PC-3 (cell line): Measurements from ENCODE around the gene SLC47A2. TPM values are rescaled to one million over a fixed set of nuclear protein-coding genes. Genes with fewer than 3 reads are reported as not detected.
A peak's percentile ranks its signal among the peaks of the same experiment; 100 is the strongest.

ENCODE experiments used
- ATAC-seq: fragments of 200-7000 bp; cut with Tn5 transposase; 2 replicates; pipeline ENCODE4 v1.9.1; 2020; ENCODE audit warnings: mild to moderate bottlenecking, moderate library complexity
- BruUV-seq: library from RNA; stranded (reverse); fragments of 400-500 nt; replicated peaks from 2 replicates; lab custom pipeline; 2021; lab: Mats Ljungman, UMichigan
- CTCF ChIA-PET: fragments of 300-600 bp; sonication (Branson Sonifier 250); formaldehyde crosslinking; loops from one replicate; lab custom pipeline; 2022; ENCODE audit warnings: antibody characterized with exemption; lab: Charles Lee
- POLR2A ChIA-PET: fragments of 300-600 bp; sonication (Branson Sonifier 250); formaldehyde crosslinking; loops from one replicate; lab custom pipeline; 2022; ENCODE audit warnings: antibody characterized with exemption; ENCODE audit not compliant: unreplicated experiment; lab: Charles Lee
- DNase-seq: peaks from one replicate; pipeline ENCODE4 v3.0.0-alpha.2; 2015
- H2AFZ ChIP-seq: fragments of 300-600 bp; sonication (generic); 2 replicates; pipeline ENCODE4 v1.6.0; 2016; ENCODE audit warnings: antibody characterized with exemption, low read length
- H3F3A ChIP-seq: fragments of 300-600 bp; sonication (generic); one replicate; pipeline ENCODE4 v1.6.0; 2017; ENCODE audit warnings: antibody characterized with exemption, low read length, control low read depth, mild to moderate bottlenecking; ENCODE audit not compliant: unreplicated experiment
- H3K27ac ChIP-seq: fragments of 300-600 bp; sonication (generic); 2 replicates; pipeline ENCODE4 v1.5.1; 2016; ENCODE audit warnings: mild to moderate bottlenecking, low read length
- H3K27me3 ChIP-seq: fragments of 300-600 bp; sonication (generic); 2 replicates; pipeline ENCODE4 v1.6.1; 2016; ENCODE audit warnings: low read length, mixed read lengths
- H3K36me3 ChIP-seq: fragments of 300-600 bp; sonication (generic); 2 replicates; pipeline ENCODE4 v1.6.1; 2016; ENCODE audit warnings: low read depth, mixed run types, low read length, mixed read lengths
- H3K4me1 ChIP-seq: fragments of 300-600 bp; sonication (generic); 2 replicates; pipeline ENCODE4 v1.5.1; 2016; ENCODE audit warnings: low read length; ENCODE audit not compliant: insufficient read depth
- H3K4me2 ChIP-seq: fragments of 300-600 bp; sonication (generic); 2 replicates; pipeline ENCODE4 v1.6.0; 2016; ENCODE audit warnings: low read length
- H3K4me3 ChIP-seq: fragments of 300-600 bp; sonication (generic); 2 replicates; pipeline ENCODE4 v1.5.1; 2016; ENCODE audit warnings: mild to moderate bottlenecking, low read length, mixed read lengths
- H3K79me2 ChIP-seq: fragments of 300-600 bp; sonication (generic); 2 replicates; pipeline ENCODE4 v1.6.1; 2017; ENCODE audit warnings: low read length, mixed read lengths
- H3K9ac ChIP-seq: fragments of 300-600 bp; sonication (generic); 2 replicates; pipeline ENCODE4 v1.6.0; 2016; ENCODE audit warnings: mild to moderate bottlenecking, low read length
- H3K9me2 ChIP-seq: fragments of 300-600 bp; sonication (generic); replicated peaks from 2 replicates; pipeline ENCODE4 v1.6.1; 2016; ENCODE audit warnings: mixed run types, low read length, mixed read lengths
- H3K9me3 ChIP-seq: fragments of 300-600 bp; sonication (generic); 2 replicates; pipeline ENCODE4 v1.6.1; 2016; ENCODE audit warnings: low read length, mixed read lengths
- H4K20me1 ChIP-seq: fragments of 300-600 bp; sonication (generic); 2 replicates; pipeline ENCODE4 v1.6.1; 2016; ENCODE audit warnings: low read length, mixed read lengths
- EZH2 ChIP-seq: fragments of 300-600 bp; sonication (generic); IDR thresholded peaks from one replicate; pipeline ENCODE4 v1.6.1; 2017; ENCODE audit warnings: antibody characterized with exemption, mild to moderate bottlenecking, low read length; ENCODE audit not compliant: unreplicated experiment
- EZH2phosphoT487 ChIP-seq: fragments of 300-600 bp; sonication (generic); IDR thresholded peaks from 2 replicates; pipeline ENCODE4 v1.6.1; 2018; ENCODE audit warnings: mild to moderate bottlenecking, antibody characterized with exemption, low read length, borderline replicate concordance
- intact Hi-C: fragments of 100-400 bp; cut with micrococcal nuclease; formaldehyde crosslinking; loops from 2 replicates; pipeline ENCODE4 v1.9.0; 2023
- total RNA-seq: library from RNA; depleted of rRNA; stranded (reverse); fragments of >200 nt; gene quantifications from 2 replicates; pipeline ENCODE4 v1.2.3, GENCODE V29; 2014
- TF ChIP-seq, protein P1 (sequence below): fragments of 300-600 bp; sonication (generic); conservative IDR thresholded peaks from 2 replicates; pipeline ENCODE4 v1.5.1; 2017; ENCODE audit warnings: antibody characterized with exemption, low read depth, mild to moderate bottlenecking, low read length

The SLC47A2 gene
- total RNA-seq, 1 experiment from 2014 or later, result not detected

DNA sequence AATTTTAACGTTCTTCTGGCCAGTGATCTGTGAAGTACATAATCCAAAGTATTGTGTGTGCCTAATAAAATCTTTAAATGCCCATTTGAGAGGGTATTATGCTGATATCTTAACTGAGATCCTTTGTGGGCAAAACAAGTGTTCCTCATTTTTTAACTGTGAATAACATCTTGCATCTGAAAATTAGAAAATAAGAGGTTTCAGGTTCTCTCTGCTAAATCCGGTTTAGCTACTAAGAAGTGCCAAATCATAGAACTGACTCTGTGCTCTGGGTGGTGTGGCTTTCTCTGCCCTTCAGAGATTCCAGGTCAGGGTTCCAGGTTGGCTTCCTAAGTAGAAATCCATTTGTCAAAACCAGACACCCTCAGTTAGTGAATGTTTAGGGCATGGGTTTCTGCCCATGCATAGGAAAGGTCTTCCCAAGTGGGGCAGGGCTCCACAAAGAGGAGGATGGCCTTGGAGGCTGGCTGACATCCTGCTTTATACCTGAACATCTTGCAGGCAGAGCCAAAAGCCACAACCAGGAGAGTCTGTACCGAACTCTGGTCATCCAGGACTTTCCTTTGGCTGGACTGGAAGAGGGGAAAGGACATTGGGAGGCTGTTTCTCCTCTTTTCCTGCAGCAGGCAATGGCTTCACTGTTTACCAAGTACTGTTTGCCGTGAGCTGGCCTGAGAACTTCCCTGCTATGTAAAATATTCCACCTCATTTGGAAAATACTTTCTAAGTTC is 59.4 kb downstream of the SLC47A2 start:
- no peak overlapping the region for H3K9ac ChIP-seq
- ChIA-PET CTCF (no interaction called here), POLR2A (no interaction called here)
- 0 out of 2 replicates have a peak overlapping the region, but pooled peaks have one; percentile 1 for H3K27ac ChIP-seq
- no peaks in the 10 kb centered on the region for H3K9me2 ChIP-seq
- peak overlapping the region; percentile 9; the same call in 1 of the 2 replicates for H3K4me2 ChIP-seq
- no peak overlapping the region for H3K4me3 ChIP-seq
- BruUV-seq, result no TSS peak
- H3K27me3 ChIP-seq, result no peaks in the 10 kb centered on the region
- H3K36me3 ChIP-seq, result peaks cover 60% of the 10 kb centered on the region
- no peak overlapping the region for H2AFZ ChIP-seq
- H3K9me3 ChIP-seq, result no peaks in the 10 kb centered on the region
- peaks cover 46% of the 10 kb centered on the region for H3K4me1 ChIP-seq
- intact Hi-C loops, result no loop called here
- no peak for ATAC-seq
- H3F3A ChIP-seq, result no peaks in the 10 kb centered on the region
- H3K79me2 ChIP-seq, result peaks cover 56% of the 10 kb centered on the region
- 0 out of 2 replicates have a peak, but pooled peaks cover 4% of the 10 kb centered on the region for H4K20me1 ChIP-seq
- DNase-seq, result no peak
- no peak for TF ChIP-seq EZH2phosphoT487
- TF ChIP-seq EZH2, result no peak
- TF ChIP-seq, protein P1, sequence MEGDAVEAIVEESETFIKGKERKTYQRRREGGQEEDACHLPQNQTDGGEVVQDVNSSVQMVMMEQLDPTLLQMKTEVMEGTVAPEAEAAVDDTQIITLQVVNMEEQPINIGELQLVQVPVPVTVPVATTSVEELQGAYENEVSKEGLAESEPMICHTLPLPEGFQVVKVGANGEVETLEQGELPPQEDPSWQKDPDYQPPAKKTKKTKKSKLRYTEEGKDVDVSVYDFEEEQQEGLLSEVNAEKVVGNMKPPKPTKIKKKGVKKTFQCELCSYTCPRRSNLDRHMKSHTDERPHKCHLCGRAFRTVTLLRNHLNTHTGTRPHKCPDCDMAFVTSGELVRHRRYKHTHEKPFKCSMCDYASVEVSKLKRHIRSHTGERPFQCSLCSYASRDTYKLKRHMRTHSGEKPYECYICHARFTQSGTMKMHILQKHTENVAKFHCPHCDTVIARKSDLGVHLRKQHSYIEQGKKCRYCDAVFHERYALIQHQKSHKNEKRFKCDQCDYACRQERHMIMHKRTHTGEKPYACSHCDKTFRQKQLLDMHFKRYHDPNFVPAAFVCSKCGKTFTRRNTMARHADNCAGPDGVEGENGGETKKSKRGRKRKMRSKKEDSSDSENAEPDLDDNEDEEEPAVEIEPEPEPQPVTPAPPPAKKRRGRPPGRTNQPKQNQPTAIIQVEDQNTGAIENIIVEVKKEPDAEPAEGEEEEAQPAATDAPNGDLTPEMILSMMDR, result no peak

DNA sequence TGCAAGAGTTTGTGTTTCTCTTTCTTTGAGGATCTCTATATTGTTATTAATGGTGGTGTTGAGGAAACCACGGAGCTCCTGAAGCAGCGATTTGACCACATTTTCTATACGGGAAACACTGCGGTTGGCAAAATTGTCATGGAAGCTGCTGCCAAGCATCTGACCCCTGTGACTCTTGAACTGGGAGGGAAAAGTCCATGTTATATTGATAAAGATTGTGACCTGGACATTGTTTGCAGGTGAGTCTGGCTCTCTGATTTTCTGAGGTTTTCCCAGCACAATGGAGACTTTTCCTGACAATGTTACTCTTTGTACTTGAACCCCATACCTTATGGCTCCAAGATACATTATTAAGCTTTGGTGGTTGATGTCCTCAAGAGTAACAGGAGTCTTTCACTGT is 60.0 kb downstream of the SLC47A2 start:
- no peak for ATAC-seq
- intact Hi-C loops, result no loop called here
- no peak overlapping the region for H3K4me2 ChIP-seq
- H3K9me2 ChIP-seq, result no peaks in the 10 kb centered on the region
- H3K9me3 ChIP-seq, result no peaks in the 10 kb centered on the region
- H3K4me3 ChIP-seq, result no peak overlapping the region
- H3K79me2 ChIP-seq, result peaks cover 59% of the 10 kb centered on the region
- no TSS peak for BruUV-seq
- CTCF ChIA-PET, result no interaction called here
- peaks cover 55% of the 10 kb centered on the region for H3K36me3 ChIP-seq
- H3K27me3 ChIP-seq, result no peaks in the 10 kb centered on the region
- DNase-seq, result no peak
- H3F3A ChIP-seq, result no peaks in the 10 kb centered on the region
- H3K9ac ChIP-seq, result no peak overlapping the region
- no peak overlapping the region for H2AFZ ChIP-seq
- no peak for TF ChIP-seq EZH2
- TF ChIP-seq, protein P1, result no peak
- no peak for TF ChIP-seq EZH2phosphoT487
- peaks cover 52% of the 10 kb centered on the region for H3K4me1 ChIP-seq
- POLR2A ChIA-PET, result no interaction called here
- 0 out of 2 replicates have a peak overlapping the region, but pooled peaks have one; percentile 1 for H3K27ac ChIP-seq
- H4K20me1 ChIP-seq, result peaks cover 7% of the 10 kb centered on the region; the same call in 1 of the 2 replicates

GRCh38 chr17:19654896-19655295 is 61.5 kb downstream of the SLC47A2 start:
- Histone ChIP-seq H3K27me3 (no peaks in the 10 kb centered on the region), H3F3A (no peaks in the 10 kb centered on the region), H3K4me1 (peaks cover 44% of the 10 kb centered on the region), H3K4me3 (no peak overlapping the region), H3K36me3 (peaks cover 53% of the 10 kb centered on the region), H3K27ac (no peak overlapping the region), H3K9ac (no peak overlapping the region), H3K9me3 (no peaks in the 10 kb centered on the region), H3K9me2 (no peaks in the 10 kb centered on the region), H3K79me2 (peaks cover 65% of the 10 kb centered on the region), H2AFZ (no peak overlapping the region), H4K20me1 (peaks cover 8% of the 10 kb centered on the region; the same call in 1 of the 2 replicates), H3K4me2 (no peak overlapping the region)
- TF ChIP-seq, protein P1, result no peak
- TF ChIP-seq EZH2, result no peak
- TF ChIP-seq EZH2phosphoT487, result no peak
- ATAC-seq (no peak), DNase-seq (no peak)
- ChIA-PET POLR2A (no interaction called here), CTCF (no interaction called here)
- BruUV-seq, result no TSS peak
- intact Hi-C loops, result no loop called here
